Neuronal stem cell (in vitro differentiated cells): ENCODE results near the gene BATF.

Experiments
- DNase-seq: peaks from one replicate; pipeline ENCODE4 v3.0.0-alpha.2; 2013; ENCODE audit warnings: low spot score
- H2AFZ ChIP-seq: one replicate; pipeline ENCODE4 v1.6.1; 2013; ENCODE audit warnings: mild to moderate bottlenecking, low read length, inconsistent platforms
- H2AK5ac ChIP-seq: 2 replicates; pipeline ENCODE4 v1.6.1; 2013; ENCODE audit warnings: low read depth, mild to moderate bottlenecking, inconsistent platforms, low read length, moderate library complexity, mixed read lengths
- H2BK120ac ChIP-seq: 2 replicates; pipeline ENCODE4 v1.6.1; 2013; ENCODE audit warnings: low read depth, mild to moderate bottlenecking, inconsistent platforms, low read length, moderate library complexity, mixed read lengths
- H2BK12ac ChIP-seq: one replicate; pipeline ENCODE4 v1.6.1; 2013; ENCODE audit warnings: low read length, inconsistent platforms
- H2BK15ac ChIP-seq: 2 replicates; pipeline ENCODE4 v1.6.1; 2013; ENCODE audit warnings: mild to moderate bottlenecking, low read length, inconsistent platforms, mixed read lengths
- H2BK5ac ChIP-seq: one replicate; pipeline ENCODE4 v1.6.1; 2013; ENCODE audit warnings: inconsistent platforms, mild to moderate bottlenecking, low read length, moderate library complexity
- H3K14ac ChIP-seq: one replicate; pipeline ENCODE4 v1.6.1; 2013; ENCODE audit warnings: low read length, inconsistent platforms
- H3K18ac ChIP-seq: 2 replicates; pipeline ENCODE4 v1.6.1; 2013; ENCODE audit warnings: low read length, inconsistent platforms
- H3K23ac ChIP-seq: 2 replicates; pipeline ENCODE4 v1.6.1; 2013; ENCODE audit warnings: low read depth, mild to moderate bottlenecking, mixed read lengths, low read length, inconsistent platforms; ENCODE audit not compliant: poor library complexity
- H3K27ac ChIP-seq: replicated peaks from 3 replicates; pipeline ENCODE4 v1.5.1; 2013; ENCODE audit warnings: low read length, inconsistent platforms
- H3K27me3 ChIP-seq, 3 experiments: 2 replicates each; pipeline ENCODE4 v1.6.1; 2013; ENCODE audit warnings: low read length in 3 of 3, mild to moderate bottlenecking in 2 of 3, inconsistent platforms in 1 of 3, low read depth in 1 of 3, mixed read lengths in 1 of 3, moderate library complexity in 1 of 3; ENCODE audit not compliant: control insufficient read depth in 3 of 3, insufficient read depth in 3 of 3
- H3K36me3 ChIP-seq, 2 donors: replicated peaks in 1 of 2; 2 replicates each; pipeline ENCODE4 v1.6.1; 2013; ENCODE audit warnings: low read length in 2 of 2; ENCODE audit not compliant: control insufficient read depth in 2 of 2, insufficient read depth in 2 of 2
- H3K4ac ChIP-seq: 2 replicates; pipeline ENCODE4 v1.6.1; 2013; ENCODE audit warnings: inconsistent platforms, mild to moderate bottlenecking, low read length, moderate library complexity
- H3K4me1 ChIP-seq, 2 donors: 1 replicate in 1 of 2; 2 replicates in 1 of 2; pipeline ENCODE4 v1.6.1; 2013; ENCODE audit warnings: low read length in 2 of 2, low read depth in 1 of 2; ENCODE audit not compliant: control insufficient read depth in 2 of 2, insufficient read depth in 1 of 2
- H3K4me2 ChIP-seq: one replicate; pipeline ENCODE4 v1.6.1; 2013; ENCODE audit warnings: mild to moderate bottlenecking, low read length, inconsistent platforms; ENCODE audit not compliant: insufficient read depth, poor library complexity, severe bottlenecking
- H3K4me3 ChIP-seq, 2 donors: 2 replicates each; pipeline ENCODE4 v1.5.1; 2013; ENCODE audit warnings: low read length in 2 of 2, mild to moderate bottlenecking in 2 of 2, inconsistent platforms in 1 of 2, moderate library complexity in 1 of 2
- H3K79me1 ChIP-seq: one replicate; pipeline ENCODE4 v1.6.1; 2013; ENCODE audit warnings: low read depth, mild to moderate bottlenecking, inconsistent platforms, low read length, moderate library complexity
- H3K9ac ChIP-seq: one replicate; pipeline ENCODE4 v1.6.1; 2013; ENCODE audit warnings: mild to moderate bottlenecking, low read depth, low read length, inconsistent platforms; ENCODE audit not compliant: poor library complexity
- H3K9me3 ChIP-seq, 2 donors: replicated peaks in 1 of 2; 2 replicates each; pipeline versions ENCODE3 to v1.6.1; 2013; ENCODE audit warnings: low read length in 2 of 2, mild to moderate bottlenecking in 2 of 2, inconsistent platforms in 1 of 2, low read depth in 1 of 2, mixed read lengths in 1 of 2, moderate library complexity in 1 of 2; ENCODE audit not compliant: control insufficient read depth in 2 of 2, insufficient read depth in 1 of 2
- H4K8ac ChIP-seq: one replicate; pipeline ENCODE4 v1.6.1; 2013; ENCODE audit warnings: low read depth, mild to moderate bottlenecking, inconsistent platforms, low read length, moderate library complexity
- H4K91ac ChIP-seq: one replicate; pipeline ENCODE4 v1.6.1; 2013; ENCODE audit warnings: low read length, low read depth, mild to moderate bottlenecking, inconsistent platforms; ENCODE audit not compliant: poor library complexity
- WGBS, 2 donors: extraction: QIAGEN DNeasy Blood & Tissue Kit; methylation state at CpG; one replicate each; pipeline ENCODE4 v1.1.7; 2013; ENCODE audit warnings: missing lambda C conversion rate in 2 of 2, mixed read lengths in 1 of 2; ENCODE audit not compliant: insufficient read length in 2 of 2, insufficient replicate concordance in 1 of 2; ENCODE audit errors: extremely low coverage in 2 of 2; 5-methylcytosine and 5-hydroxymethylcytosine counted together

Gene BATF

GRCh38 chr14:75551021-75551420 is 28.8 kb downstream of the BATF start:
- H3K14ac ChIP-seq = no peak overlapping the region
- no peak overlapping the region for H3K4me2 ChIP-seq
- no peaks in the 10 kb centered on the region for H3K79me1 ChIP-seq
- no peak for DNase-seq
- no CpG with 5 or more reads among the region's 7 CpGs for WGBS, 2 donors
- no peak overlapping the region for H4K8ac ChIP-seq
- H3K23ac ChIP-seq = no peak overlapping the region
- no peak overlapping the region for H2AK5ac ChIP-seq
- no peak overlapping the region for H2BK120ac ChIP-seq
- no peaks in the 10 kb centered on the region for H3K9me3 ChIP-seq
- no peak overlapping the region for H4K91ac ChIP-seq
- H3K9ac ChIP-seq = no peak overlapping the region
- H2AFZ ChIP-seq = no peak overlapping the region
- H3K27me3 ChIP-seq = peaks cover 0 to 2% (median 0%) of the 10 kb centered on the region in 3 experiments
- H3K36me3 ChIP-seq = no peaks in the 10 kb centered on the region
- no peak overlapping the region for H2BK15ac ChIP-seq
- H3K27ac ChIP-seq = no peak overlapping the region
- H2BK12ac ChIP-seq = no peak overlapping the region
- no peak overlapping the region for H2BK5ac ChIP-seq
- no peaks in the 10 kb centered on the region for H3K4me1 ChIP-seq
- H3K4me3 ChIP-seq = no peak overlapping the region
- H3K18ac ChIP-seq = no peak overlapping the region
- no peak overlapping the region for H3K4ac ChIP-seq

- no peak overlapping the region for H3K4ac ChIP-seq
- H3K4me3 ChIP-seq = no peak overlapping the region
- H3K4me1 ChIP-seq = no peaks in the 10 kb centered on the region
- no peaks in the 10 kb centered on the region for H3K36me3 ChIP-seq
- H2BK12ac ChIP-seq = no peak overlapping the region
- H3K9me3 ChIP-seq = peaks cover 0 to 1% of the 10 kb centered on the region in 2 donors
- no peak overlapping the region for H3K4me2 ChIP-seq
- H4K8ac ChIP-seq = no peak overlapping the region
- H3K14ac ChIP-seq = no peak overlapping the region
- no peak overlapping the region for H3K23ac ChIP-seq
- WGBS, 2 donors = no CpG with 5 or more reads among the region's 6 CpGs
- H3K27me3 ChIP-seq = peaks cover 0 to 2% (median 0%) of the 10 kb centered on the region in 3 experiments
- H2AFZ ChIP-seq = no peak overlapping the region
- DNase-seq = no peak
- no peak overlapping the region for H2BK5ac ChIP-seq
- no peak overlapping the region for H2BK120ac ChIP-seq
- H3K18ac ChIP-seq = no peak overlapping the region
- H2AK5ac ChIP-seq = no peak overlapping the region
- no peak overlapping the region for H3K27ac ChIP-seq
- no peak overlapping the region for H3K9ac ChIP-seq
- H3K79me1 ChIP-seq = no peaks in the 10 kb centered on the region
- H4K91ac ChIP-seq = no peak overlapping the region
- no peak overlapping the region for H2BK15ac ChIP-seq
These were observed 30.9 kb downstream of the BATF start for GRCh38 chr14:75553157-75553556.

- no peak overlapping the region for H3K27ac ChIP-seq
- H3K79me1 ChIP-seq = no peaks in the 10 kb centered on the region
- WGBS, 2 donors = no CpG with 5 or more reads among the region's 4 CpGs
These were observed 31.6 kb downstream of the BATF start for GRCh38 chr14:75553761-75554364.

GRCh38 chr14:75554482-75554881 is 32.2 kb downstream of the BATF start:
- Histone ChIP-seq H3K9ac (no peak overlapping the region), H3K9me3 (peaks cover 0 to 1% of the 10 kb centered on the region in 2 donors), H3K4me3 (no peak overlapping the region), H2BK5ac (no peak overlapping the region), H3K4ac (no peak overlapping the region), H3K36me3 (no peaks in the 10 kb centered on the region), H2BK120ac (no peak overlapping the region), H4K91ac (no peak overlapping the region), H3K23ac (no peak overlapping the region), H2BK15ac (no peak overlapping the region), H3K18ac (no peak overlapping the region), H3K14ac (no peak overlapping the region), H3K4me2 (no peak overlapping the region), H3K79me1 (no peaks in the 10 kb centered on the region), H3K27ac (no peak overlapping the region), H2AFZ (no peak overlapping the region), H3K27me3 (peaks cover 0 to 2% (median 0%) of the 10 kb centered on the region in 3 experiments), H2AK5ac (no peak overlapping the region), H2BK12ac (no peak overlapping the region), H4K8ac (no peak overlapping the region), H3K4me1 (no peaks in the 10 kb centered on the region)
- WGBS, 2 donors = no CpG with 5 or more reads among the region's 2 CpGs
- no peak for DNase-seq

More at GRCh38 chr14:75553761-75554364, 31.6 kb downstream of the BATF start:
- Histone ChIP-seq H2BK15ac (no peak overlapping the region), H3K4me3 (no peak overlapping the region), H2BK5ac (no peak overlapping the region), H3K23ac (no peak overlapping the region), H2AFZ (no peak overlapping the region), H3K18ac (no peak overlapping the region), H3K9me3 (peaks cover 0 to 1% of the 10 kb centered on the region in 2 donors), H3K14ac (no peak overlapping the region), H4K8ac (no peak overlapping the region), H3K36me3 (no peaks in the 10 kb centered on the region), H3K4ac (no peak overlapping the region), H3K27me3 (peaks cover 0 to 2% (median 0%) of the 10 kb centered on the region in 3 experiments), H4K91ac (no peak overlapping the region), H2BK120ac (no peak overlapping the region), H3K9ac (no peak overlapping the region), H3K4me2 (no peak overlapping the region), H3K4me1 (no peaks in the 10 kb centered on the region), H2AK5ac (no peak overlapping the region), H2BK12ac (no peak overlapping the region)
- DNase-seq = no peak
